Retinal pigment epithelial cell (primary cell): ENCODE results near the gene TMX2.
"Not testable (repeated sequence)": the region's sequence is repeated elsewhere in the genome, so short reads cannot be mapped to it uniquely, and the experiment has no call there.

Experiments used
- DNase-seq: peaks from one replicate; pipeline ENCODE4 v3.0.0-alpha.2; 2010; ENCODE audit warnings: low read depth
- H3K4me3 ChIP-seq: 2 replicates; pipeline ENCODE4 v1.5.1; 2011; ENCODE audit warnings: mild to moderate bottlenecking, low read length, control low read depth, moderate library complexity
- CTCF ChIP-seq: conservative IDR thresholded peaks from 2 replicates; pipeline ENCODE4 v1.5.1; 2011; ENCODE audit warnings: low read depth, low read length, control low read depth, inconsistent platforms

The TMX2 gene

GRCh38 chr11:57713835-57714234, 1.4 kb downstream of the TMX2 start:
- H3K4me3 ChIP-seq = peak overlapping the region; percentile 100
- no peak for TF ChIP-seq CTCF
- DNase-seq = no peak

GRCh38 chr11:57716726-57717125, 4.3 kb downstream of the TMX2 start:
- DNase-seq, H3K4me3 ChIP-seq: not testable (repeated sequence)

- DNase-seq = no peak
- no peak overlapping the region for H3K4me3 ChIP-seq
- no peak for TF ChIP-seq CTCF
These were observed 14.8 kb downstream of the TMX2 start for GRCh38 chr11:57727185-57727584.

GRCh38 chr11:57728829-57729228, 16.4 kb downstream of the TMX2 start:
- TF ChIP-seq CTCF = no peak
- DNase-seq = no peak
- H3K4me3 ChIP-seq = no peak overlapping the region

GRCh38 chr11:57729479-57729878, 17.1 kb downstream of the TMX2 start:
- H3K4me3 ChIP-seq = no peak overlapping the region
- DNase-seq = no peak
- no peak for TF ChIP-seq CTCF

GRCh38 chr11:57732661-57733060, 20.3 kb downstream of the TMX2 start:
- no peak for TF ChIP-seq CTCF
- no peak for DNase-seq
- no peak overlapping the region for H3K4me3 ChIP-seq

GRCh38 chr11:57735619-57736298, 23.4 kb downstream of the TMX2 start:
- DNase-seq = no peak
- no peak for TF ChIP-seq CTCF
- H3K4me3 ChIP-seq = no peak overlapping the region
